22Rv1 (cell line): ENCODE results near the gene CUX1.

Source experiments
- CTCF ChIP-seq: fragments of 450-650 bp; IDR thresholded peaks from 2 replicates; pipeline ENCODE4 v1.5.1; 2017; ENCODE audit warnings: mild to moderate bottlenecking
- ZFX ChIP-seq: fragments of 450-650 bp; IDR thresholded peaks from 2 replicates; pipeline ENCODE4 v1.6.1; 2017; ENCODE audit warnings: antibody characterized with exemption, borderline replicate concordance

- TF ChIP-seq CTCF = no peak
- no peak for TF ChIP-seq ZFX
Observed at GRCh38 chr7:101921061-101921460, 103.6 kb downstream of the CUX1 start.
